Femur (tissue), 1 donor: ENCODE data around the gene GTSE1.

Source experiments
- DNase-seq: peaks from one replicate; pipeline ENCODE4 v3.0.0-alpha.2; 2017

The GTSE1 gene

DNA sequence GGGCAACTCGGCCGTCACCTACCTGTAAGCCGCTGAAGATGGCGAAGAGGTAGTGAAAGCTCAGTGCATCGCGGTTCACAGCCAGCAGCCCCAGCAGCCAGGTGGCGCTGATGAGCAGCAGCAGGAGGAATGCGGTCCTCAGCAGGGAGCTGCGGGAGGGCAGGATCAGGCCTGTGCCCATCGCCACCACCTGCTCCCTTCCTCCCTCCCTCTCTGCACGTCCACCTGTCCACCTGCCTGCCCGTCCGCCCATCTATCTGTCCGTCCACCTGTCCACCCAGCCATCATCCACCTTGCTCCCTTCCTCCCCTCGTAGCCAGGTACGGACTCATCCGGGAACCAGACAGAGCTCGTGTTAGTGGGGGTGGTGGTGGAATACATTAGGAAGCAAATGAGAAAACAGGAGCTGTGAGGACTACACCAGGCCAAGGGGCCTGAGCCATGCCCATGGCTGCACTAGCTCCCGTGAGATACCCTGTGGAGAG is 71.1 kb downstream of the GTSE1 start:
- DNase-seq = no peak

DNA sequence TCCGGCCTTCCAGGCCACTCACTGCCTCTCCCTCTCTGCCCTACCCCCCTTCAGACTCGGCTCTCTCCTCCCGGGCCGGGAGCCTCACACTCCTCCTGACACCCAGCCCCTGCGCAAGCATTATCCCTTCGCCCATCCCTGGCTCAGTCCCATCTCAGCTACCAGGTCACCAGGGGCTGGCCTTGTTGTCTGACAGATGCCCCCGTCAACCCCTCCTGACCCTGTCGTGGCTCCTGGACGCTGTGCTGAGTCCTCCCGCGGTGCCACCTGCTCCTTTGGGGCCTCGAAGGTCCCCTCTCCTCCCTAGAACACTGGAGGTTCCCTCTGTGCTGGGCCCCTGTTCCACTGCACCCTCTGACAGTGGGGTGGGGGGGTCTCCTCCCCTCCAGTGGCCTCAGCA is 71.8 kb downstream of the GTSE1 start:
- DNase-seq = no peak

DNA sequence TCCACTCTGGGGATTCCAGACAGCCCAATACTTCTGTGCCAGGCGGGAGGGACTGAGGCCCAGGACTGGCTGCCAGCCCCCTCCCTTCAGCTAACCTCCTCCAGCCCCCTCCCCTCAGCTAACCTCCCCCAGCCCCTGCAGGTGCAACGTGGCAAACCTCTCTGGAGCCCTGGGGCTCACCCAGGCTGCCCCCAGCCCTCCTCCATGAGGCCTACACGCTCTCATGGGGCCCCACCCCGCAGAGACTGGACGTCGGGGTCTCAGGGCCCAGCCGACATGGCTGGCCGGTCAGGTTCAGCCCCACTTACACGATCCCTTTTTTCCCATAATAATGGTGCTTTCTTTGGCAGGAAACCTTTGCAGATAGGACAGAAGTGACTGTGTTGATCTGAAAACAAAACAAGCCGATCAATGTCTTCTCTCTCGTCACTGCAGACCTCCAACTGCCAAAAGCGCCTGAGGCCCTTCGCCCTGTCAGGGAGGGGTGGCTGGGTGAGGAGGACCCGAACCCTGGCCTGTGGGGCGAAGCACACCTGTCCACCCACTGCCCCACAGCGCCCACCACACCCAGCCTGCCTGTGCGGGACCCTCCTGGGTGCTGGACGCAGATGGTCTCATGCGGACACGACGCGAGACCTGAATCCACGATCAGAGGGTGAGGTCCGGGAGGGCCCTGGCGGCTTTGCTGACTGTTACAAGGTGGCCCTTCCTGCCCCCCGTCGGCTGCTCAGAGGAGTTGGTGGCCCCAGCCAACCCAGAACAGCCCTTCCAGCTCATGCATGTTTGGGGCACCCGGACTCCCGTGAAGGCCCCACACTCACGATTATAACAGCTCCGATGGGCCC is 72.4 kb downstream of the GTSE1 start:
- no peak for DNase-seq

DNA sequence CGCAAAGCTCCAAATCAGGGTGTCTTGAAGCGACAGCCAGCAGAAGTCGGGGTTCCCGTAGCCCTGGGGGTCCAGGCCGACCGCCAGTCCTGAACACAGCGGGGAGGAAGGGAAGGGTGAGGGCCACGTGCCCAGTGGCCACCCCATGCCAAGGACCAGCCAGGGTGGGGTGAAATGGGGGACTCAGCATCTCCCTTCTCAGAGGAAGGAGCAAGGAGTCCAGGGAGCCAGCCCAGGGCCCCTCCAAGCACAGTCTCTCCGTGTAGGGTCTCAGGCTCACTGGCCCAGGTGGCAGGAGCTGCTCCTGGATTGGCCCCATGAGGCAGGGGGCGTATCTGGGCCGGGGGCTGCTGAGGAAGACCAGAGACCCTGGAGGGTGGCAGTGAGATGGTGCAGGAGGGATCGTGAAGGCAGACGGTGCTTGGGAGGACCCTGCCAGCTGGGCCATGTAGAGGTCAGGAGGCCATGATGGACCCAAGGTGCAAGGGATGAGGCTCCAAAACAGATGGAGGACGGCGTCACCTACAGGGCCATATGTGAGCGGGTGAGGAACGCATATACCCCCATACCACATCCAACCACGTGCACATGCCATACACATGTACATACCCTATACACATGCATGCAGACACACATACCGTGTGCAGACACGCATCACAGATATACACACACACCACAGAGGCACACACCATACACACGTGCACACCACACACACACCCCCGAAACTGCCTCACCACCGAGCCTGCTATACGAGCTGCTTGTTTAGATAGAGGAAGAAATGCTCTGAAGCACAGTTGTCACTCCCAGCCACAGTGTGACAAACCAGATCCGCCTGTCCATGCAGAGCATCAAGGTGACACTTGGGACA is 73.3 kb downstream of the GTSE1 start:
- no peak for DNase-seq

DNA sequence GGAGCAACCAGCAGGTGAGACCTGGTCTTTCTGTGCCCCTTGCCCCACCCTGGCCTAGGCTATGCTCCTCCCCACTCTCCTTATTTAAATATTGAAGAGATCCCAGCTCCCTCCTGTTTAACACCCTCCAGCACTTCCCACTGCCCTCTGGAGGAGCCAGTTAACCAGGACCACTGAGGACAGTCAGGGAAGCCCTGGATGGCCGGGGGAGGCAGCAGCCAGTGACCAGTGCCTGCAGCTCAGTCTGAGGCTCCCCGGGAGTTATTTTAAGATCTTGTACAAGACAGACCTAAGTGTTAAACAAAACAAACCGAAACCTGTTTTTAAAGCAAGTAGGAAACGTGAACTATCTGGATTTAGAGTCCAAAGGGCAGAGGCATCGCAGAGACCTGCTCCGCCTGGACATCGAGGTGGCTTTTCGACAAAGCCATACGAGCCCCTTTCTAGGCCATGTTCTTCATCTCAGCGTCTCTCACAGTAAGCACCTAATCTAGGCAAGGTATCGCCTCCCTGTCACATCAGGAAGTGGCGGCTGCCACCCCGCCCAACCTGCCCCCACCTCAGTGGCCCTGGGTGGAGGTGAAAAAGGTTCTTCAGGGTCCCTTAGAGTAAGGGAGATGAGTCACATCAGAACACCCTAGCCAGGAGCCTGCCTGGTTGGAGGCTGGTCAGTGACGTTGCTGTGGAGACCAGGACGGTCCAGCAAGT is 74.1 kb downstream of the GTSE1 start:
- DNase-seq = no peak

DNA sequence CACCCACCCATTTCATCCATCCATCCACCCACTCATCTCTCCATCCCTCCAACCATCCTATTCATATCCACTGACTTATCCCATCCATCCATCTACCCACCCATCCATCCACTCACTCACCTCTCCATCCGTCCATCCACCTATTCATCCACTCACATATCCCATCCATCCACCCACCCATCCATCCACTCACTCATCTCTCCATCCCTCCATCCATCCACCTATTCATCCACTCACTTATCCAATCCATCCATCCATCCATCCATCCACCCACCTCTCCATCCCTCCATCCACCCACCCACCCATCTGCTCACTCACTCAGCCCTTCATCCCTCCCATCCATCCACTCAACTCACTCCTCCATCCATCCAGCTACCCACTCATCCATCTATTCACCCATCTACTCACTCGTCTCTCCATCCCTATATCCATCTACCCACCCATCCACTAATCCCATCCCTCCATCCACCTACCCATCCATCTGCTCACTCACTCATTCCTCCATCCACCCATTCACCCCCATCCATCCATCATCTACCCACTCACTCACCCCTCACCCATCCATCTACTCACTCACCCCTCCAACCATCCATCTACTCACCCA is 75.1 kb downstream of the GTSE1 start:
- no peak for DNase-seq

DNA sequence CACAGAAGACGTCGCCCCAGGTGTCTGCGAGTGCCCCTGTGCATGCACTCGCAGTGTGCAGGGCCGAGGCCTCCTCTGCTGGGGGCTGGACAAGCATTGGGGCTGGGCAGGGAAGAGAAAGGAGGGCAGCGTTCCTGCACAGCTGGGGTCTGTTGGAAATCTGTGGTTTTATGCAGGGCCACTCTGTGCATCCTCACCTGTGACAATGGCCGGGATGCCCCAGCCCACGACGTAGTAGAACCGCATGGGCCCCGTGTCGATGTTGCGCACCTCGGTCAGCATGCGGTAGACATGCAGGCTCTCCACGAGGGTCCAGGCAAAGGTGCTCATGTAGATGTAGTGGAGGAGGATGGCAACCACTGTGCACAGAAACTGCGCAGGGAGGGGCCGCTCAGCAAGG is 76.0 kb downstream of the GTSE1 start:
- DNase-seq = no peak

DNA sequence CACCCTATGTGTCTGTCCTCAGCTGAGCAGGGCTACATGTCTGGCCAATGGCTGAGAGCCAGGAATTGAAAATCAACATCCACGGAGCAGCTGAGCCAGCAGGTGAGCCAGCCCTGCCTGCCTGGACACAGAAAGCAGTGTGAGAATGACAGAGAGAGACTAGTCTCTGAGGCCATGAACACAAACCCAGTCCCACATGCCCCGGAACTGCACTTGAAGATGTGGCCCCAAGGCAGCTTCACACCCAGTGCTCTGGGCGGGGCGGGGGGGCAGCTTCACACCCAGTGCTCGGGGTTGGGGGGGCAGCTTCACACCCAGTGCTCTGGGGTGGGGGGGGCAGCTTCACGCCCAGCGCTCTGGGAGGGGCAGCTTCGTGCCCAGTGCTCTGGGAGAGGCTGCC is 76.5 kb downstream of the GTSE1 start:
- DNase-seq = no peak

DNA sequence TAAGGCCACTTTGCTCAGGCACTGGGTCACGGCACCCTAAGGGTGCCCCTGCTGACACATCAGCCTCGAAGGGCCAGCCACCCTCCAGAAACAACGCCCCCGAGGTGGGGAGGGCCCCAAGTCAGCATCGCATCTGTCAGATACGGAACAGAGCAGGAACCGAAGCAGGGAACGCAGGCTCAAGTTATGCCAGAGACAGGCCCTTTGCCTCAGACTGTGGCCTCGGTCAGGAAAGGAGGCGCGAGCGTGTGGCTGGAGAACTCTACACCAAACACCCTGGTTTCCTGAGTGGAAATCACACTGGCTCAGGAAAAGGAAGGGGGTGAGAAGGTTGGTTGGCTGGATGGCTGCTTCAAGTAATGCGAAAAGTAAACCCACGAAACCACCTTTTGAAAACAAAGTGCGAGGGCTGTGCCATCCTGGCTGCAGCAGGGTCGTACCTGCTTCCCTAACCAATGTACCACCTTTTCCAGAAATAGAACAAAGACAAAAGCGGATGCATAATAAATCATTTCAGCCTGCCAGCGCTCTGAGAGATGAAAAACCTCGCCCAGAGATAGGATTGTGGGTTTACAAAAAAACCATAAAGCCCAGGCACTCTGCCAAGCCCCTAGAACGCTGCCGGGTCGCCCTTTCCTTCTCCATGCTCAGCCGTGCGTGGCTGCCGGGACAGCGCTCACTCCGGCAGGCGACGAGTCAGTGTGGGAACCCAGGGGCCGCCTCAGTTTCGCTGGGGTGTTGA is 77.4 kb downstream of the GTSE1 start:
- DNase-seq = no peak

DNA sequence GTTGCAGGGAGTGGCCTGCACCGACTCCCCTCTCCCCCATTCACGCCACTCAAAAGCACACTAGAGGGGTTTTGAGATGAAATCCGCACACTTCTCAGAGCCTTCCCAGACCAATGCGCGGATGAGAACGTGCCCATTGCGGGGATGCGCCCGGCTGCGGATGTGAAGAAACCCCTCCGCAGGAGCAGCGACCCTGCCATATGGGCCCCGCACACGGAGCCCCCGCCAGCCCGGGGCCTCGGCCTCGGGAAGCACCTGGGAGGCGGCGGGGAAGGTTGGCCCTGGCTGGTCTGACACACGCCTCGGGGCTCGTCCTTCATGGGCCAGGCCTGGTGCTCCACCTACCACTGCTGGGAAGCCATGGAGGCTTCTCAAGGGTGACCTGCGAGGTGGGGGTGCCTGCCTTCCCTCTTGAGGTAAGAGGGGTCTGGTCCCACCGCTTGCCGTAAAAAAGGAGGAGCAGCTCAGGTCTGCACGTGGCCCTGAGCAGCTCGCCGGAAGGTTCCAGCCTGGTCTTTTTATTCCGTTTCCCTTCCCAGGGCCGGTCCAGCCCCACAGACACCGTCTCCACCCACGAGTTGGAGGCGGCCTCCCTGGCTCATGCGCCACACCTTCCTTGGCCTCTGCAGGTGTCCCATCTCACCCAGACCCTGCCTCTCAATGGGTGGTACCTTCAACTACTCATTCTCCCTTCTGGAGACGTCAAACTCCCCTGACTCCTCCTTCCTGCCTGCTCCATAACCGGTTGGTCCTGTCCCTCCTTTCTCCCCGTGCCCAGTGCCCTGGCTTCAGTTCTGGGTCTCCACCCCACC is 78.2 kb downstream of the GTSE1 start:
- DNase-seq = no peak

DNA sequence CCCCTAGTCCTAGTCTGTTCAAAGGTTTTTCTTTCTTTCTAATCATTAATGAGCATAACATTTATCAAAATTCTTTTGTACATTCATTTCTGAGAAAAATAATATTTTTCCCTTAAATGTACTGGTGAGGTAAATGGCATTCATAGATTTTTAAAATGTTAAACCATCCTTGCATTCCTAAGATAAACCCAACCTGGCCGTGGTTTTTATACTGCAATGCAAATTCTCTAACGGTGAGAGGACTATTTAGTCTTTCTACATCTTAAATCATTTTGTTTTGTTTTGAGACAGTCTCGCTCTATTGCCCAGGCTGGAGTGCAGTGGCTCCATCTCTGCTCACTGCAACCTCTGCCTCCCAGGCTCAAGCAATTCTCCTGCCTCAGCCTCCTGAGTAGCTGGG is 79.4 kb downstream of the GTSE1 start:
- DNase-seq = no peak

DNA sequence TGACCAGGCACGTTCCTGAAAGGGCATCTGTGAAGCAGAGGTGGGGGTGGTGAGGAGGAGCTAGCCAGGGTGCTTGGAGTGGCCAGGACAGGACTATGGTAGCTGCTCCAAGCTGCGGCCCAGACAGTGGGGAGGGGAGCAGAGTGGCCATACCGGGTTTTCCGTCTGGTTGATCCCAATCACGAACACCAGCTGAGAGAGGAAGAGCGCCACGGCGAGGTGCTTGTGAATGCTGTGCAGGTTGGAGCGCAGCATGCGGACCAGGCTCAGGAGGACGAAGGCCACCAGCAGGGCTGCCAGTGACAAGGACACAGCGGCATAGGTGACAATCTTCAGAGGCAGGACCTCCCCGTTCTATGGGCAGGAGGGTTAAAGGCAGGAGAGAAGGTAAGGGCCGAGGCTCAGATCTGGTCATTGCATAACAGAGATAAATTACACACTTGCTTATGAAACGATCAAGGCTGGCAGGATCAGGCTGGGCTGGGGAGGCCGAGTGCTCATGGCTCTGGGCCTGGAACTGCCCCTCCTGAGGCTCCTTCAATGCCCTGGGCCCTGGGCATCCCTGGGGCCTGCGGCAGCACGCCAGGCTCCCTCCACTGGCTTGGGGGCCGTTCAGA is 80.3 kb downstream of the GTSE1 start:
- DNase-seq = no peak

DNA sequence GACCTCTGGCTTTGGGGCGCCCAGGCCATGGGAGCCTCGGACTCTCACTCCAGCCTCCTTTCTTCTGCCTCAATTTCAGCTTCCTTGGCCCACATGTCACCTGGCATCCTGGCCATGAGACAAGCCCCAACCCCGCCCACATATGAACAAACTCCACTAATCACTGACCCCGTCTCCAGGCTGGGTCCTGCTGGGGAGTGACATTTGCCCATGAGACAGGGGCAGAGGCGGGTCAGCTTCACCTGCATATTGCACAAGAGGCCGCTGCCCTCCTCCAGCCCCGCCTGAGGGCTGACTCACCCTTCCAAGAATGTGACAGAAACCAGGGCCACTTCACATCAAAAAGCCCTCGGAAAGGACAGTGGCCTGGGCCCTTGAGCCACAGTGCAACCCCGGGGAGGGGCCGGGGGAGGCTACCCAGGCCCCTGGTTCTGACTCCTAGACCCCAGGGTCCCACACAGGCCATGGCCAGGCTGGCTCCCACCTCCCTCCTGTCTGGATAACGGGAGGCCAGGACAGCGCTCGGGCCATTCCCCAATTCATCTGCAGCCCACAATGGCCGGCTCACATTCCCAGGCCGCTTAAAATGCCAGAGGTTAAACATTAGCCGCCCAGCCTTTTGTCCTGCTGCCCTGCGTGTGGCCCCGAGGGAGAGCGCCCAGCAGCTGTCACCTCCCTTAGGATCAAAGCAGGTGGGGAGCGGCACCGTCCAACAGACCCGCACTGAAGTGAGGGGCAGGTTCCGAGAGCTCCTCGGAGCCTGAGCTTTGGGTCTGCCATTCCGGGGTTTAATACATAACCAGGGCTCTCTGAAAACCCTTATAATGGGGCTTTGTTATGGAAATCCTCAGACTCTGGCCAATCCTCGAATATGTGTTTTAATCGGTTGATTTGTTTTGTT is 81.1 kb downstream of the GTSE1 start:
- DNase-seq = no peak

DNA sequence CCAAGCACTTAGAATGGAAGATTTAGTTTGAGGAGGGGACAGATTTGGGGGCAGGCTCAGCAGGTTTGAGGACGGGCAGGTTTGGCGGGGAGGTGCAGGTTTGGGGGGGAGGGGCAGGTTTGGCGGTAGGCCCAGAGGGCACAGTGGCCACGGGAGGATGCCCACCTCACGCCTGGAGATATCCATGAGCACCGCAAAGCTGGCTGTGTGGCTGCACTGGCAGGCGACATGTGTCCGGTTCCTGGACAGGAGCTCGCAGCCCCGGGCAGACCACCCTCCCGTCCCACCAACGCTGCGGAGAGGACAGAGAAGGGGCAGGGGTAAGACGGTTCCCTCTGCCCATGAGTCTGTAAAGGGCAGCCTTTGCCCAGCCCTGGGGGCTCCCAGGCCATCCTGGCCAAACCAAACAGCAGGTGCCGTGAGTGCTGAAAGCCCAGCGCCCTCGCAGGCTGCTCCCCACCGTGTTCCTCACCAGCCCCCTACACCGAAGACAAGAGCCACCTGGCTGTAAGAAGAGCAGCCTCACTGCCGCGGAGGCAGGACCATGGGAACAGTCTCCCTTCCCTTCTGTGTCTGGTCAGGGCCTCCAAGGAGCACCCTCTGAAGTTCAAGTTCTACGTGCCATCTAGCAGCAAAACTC is 81.9 kb downstream of the GTSE1 start:
- DNase-seq = no peak

DNA sequence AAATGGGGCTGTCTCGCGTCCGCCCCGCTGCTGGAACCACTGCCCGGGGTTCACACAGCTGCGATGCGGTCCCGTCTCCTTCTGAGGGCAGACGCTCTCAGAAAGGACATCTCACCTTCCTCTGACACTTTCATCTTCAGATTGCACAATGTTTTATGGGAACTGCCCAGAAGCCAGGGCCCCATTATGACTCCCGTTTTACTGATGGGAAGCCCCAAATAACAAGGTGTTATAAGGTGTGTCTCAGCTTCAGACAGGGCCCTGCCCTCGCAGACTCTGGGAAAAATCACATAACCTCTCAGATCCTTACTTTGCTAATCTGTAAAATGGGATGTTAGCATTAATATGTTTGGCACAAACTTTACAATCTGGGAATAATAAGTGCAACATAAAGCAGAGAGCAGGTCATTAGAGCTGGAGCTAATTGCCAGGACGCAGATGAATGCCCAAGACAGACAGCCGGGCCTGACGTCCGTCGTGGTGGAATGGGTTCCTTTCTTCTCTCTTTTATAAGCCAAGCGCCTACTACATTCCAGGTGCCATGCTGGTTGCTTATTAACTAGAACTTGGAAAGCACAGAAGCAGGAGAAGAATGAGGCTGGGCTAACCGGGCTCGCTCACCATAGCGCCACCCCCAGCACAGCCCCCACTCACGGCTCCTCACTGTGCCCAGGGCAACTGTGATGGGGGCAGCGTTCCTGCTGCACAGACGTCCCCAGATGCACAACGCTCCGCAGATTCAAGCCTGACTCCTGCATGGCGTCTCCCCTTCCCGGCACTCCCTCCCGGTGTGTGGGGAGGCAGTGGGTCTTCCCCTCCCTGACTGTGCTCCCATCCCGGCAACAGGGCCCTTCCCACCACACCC is 82.6 kb downstream of the GTSE1 start:
- DNase-seq = no peak

DNA sequence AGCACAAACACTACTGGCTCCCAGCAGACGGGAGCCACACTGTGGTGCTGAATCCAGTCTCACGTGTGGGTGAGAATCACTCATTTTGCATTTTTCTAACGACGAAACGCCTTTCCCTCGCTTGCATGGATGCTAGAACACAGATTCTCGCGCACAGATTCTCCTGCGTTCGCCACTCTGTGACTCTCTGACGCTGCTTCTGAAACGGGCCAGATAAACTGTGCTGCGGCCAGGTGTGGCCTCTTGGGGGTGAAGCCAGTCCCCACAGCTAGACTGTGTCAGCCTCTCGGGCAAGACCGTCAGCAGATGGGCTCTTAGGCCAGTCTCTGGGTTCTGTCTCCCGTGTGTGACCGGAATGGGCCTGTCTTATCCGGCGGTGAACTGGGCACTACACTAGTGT is 83.4 kb downstream of the GTSE1 start:
- no peak for DNase-seq
